Measurements from ENCODE around the gene KRTAP10-10.
"Not testable (repeated sequence)": the region's sequence is repeated elsewhere in the genome, so short reads cannot be mapped to it uniquely, and the experiment has no call there.

KRTAP10-10 gene

DNA sequence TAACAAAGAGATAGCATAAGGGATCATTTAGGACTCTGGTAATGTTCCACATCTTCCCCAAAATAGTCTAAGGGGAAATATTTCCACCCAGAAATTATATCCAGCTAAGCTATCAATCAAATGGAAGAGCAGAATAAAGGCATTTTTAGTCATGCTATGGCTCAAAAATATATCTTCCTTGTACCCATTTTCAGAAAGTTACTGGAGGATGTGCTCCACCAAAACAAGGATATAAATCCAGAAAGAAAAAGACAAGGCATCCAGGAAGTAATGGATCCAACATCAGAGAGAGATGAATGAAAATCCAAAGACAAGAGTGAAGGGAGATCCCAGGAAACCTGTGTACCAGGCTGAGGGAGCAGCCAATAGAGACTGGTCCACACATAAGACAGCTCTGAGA lies 28.0 kb upstream of the KRTAP10-10 start:
- TF ChIP-seq CTCF (IDR thresholded peaks at IDR 0.05; ENCODE audit: low read depth, low read length, missing control alignments): no peak
- H3K4me3 ChIP-seq (ENCODE audit: low read depth, low read length): no peak overlapping the region
- no peak for DNase-seq (ENCODE audit: low read depth)

DNA sequence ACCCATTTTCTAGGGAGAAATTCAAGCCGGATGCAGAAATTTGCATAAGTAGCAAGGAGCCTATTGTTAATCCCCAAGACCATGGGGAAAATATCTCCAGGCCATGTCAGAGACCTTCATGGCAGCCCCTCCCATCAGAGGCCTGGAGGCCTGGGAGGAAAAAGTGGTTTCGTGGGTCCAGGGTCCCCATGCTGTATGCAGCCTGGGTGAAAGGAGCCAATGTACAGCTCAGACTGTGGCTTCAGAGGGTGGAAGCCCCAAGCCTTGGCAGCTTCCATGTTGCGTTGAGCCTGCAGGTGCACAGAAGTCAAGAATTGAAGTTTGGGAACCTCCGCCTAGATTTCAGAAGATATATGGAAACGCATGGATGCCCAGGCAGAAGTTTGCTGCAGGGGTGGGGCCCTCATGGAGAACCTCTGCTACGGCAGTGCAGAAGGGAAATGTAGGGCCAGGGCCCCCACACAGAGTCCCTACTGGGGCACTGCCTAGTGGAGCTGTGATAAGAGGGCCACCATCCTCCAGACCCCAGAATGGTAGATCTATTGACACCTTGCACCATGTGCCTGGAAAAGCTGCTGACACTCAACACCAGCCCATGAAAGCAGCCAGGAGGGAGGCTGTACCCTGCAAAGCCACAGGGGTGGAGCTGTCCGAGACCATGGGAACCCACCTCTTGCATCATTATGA lies 26.9 kb upstream of the KRTAP10-10 start:
- H3K4me3 ChIP-seq (ENCODE audit: low read depth, low read length); DNase-seq (ENCODE audit: low read depth): not testable (repeated sequence)

DNA sequence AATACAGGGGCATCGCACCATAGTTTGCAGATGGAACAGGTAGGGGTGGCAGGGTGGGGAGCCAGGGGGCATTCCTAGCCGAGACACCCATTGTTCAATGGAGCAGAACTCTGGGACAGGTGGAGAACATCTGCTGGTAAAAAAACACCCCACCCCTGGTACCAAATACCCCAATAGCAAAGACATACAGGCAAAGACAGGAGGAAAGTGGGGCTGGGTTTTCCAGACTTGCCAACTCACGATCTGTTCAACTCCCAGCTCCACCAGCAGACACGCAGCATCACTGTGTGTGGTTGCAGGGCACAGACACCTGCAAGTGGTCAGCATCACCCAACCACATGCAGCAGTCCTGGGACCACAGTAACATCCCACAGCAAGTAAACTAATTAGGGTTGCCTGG lies 25.6 kb upstream of the KRTAP10-10 start:
- H3K4me3 ChIP-seq (ENCODE audit: low read depth, low read length): no peak overlapping the region
- DNase-seq (ENCODE audit: low read depth): no peak

DNA sequence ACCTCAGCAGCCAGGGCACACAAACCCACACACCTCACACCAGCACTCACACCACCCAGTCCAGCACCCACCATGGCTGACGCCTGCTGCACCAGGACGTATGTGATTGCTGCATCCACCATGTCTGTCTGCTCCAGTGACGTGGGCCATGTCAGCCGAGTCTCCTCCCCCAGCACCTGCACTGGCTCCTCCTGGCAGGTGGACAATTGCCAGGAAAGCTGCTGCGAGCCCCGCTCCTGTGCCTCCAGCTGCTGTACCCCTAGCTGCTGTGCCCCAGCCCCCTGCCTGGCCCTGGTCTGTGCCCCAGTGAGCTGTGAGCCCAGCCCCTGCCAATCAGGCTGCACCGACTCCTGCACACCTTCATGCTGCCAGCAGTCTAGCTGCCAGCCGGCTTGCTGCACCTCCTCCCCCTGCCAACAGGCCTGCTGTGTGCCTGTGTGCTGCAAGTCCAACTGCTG lies 25.1 kb upstream of the KRTAP10-10 start, which contains the start of gene KRTAP10-8:
Gene KRTAP10-8 (plus strand): TSS at position 51 of the 458 bp plus-strand sequence. CDS start 22 bp downstream, at position 73.
- no peak within 1 kb of the TSS for H3K4me3 ChIP-seq (ENCODE audit: low read depth, low read length)
- TF ChIP-seq CTCF (IDR thresholded peaks at IDR 0.05; ENCODE audit: low read depth, low read length, missing control alignments): no peak
- DNase-seq (ENCODE audit: low read depth): no peak

More for the DNA sequence above, 25.6 kb upstream of the KRTAP10-10 start:
- TF ChIP-seq CTCF (IDR thresholded peaks at IDR 0.05; ENCODE audit: low read depth, low read length, missing control alignments): no peak

GRCh38 chr21:44612669-44613229 lies 24.4 kb upstream of the KRTAP10-10 start:
- DNase-seq (ENCODE audit: low read depth): no peak
- TF ChIP-seq CTCF (IDR thresholded peaks at IDR 0.05; ENCODE audit: low read depth, low read length, missing control alignments): no peak
- no peak overlapping the region for H3K4me3 ChIP-seq (ENCODE audit: low read depth, low read length)

DNA sequence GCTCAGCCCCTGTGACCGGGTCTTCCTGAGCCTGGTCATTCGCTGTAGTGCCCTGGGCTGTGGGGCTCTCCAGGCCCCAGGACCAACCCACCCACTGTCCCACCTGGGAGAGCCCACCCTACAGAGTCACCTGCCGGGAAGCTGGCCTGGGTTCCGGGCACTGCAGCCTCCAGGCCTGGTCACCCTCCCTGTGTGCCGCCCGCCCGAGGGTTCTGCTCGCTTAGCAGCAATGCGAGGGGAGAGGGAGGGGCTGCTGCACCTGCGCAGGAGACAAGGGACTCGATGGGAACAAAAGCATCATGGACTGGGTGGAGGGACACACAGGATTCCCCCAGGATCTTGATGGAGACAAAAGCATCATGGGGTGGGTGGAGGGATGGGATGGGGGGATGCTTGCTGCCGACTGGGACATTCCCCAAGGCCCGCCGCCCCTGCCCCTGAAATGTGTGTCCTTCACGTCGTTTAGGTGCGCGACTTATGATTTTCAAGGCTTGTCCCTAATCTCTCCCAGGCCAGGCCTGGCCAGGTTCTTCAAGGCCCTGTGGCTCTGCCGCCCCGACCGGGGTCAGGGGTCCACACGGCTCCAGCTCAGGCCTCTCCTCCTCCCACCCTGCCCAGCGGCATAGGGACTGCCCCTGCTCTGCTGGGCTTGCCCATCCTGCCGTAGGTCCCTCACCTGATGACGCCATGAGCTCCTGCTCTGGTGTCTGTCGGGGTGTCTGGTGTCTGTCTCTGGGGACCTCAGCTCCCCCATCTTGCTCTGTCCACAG lies 23.6 kb upstream of the KRTAP10-10 start:
- DNase-seq (ENCODE audit: low read depth): no peak
- no peak overlapping the region for H3K4me3 ChIP-seq (ENCODE audit: low read depth, low read length)
- TF ChIP-seq CTCF (IDR thresholded peaks at IDR 0.05; ENCODE audit: low read depth, low read length, missing control alignments): no peak

DNA sequence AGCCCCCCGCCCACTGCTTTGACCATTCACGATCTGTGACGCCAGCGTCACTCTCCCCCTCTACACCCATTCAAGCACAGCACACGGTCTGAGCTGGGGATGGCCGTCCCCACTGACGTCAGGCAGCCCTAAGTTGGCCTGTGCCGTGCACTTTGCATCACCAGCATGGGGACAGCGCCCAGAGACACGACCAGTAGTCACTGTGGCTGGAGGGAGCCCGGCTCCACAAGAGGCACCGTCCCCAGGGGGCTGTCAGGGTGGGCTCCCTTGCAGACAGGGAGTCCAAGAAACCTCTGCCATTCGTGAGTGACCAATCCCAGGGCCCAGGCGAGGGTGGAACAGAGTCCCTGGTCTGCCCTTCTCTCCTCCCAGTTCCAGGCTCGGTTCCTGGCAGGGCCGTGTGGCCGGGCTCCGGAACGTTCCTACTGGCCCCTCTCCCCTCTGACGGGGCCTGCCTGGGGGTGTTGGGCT lies 23.0 kb upstream of the KRTAP10-10 start:
- no peak for TF ChIP-seq CTCF (IDR thresholded peaks at IDR 0.05; ENCODE audit: low read depth, low read length, missing control alignments)
- H3K4me3 ChIP-seq (ENCODE audit: low read depth, low read length): no peak overlapping the region
- no peak for DNase-seq (ENCODE audit: low read depth)
